Mesothelial cell of epicardium (in vitro differentiated cells): ENCODE data around the gene DENND1B. TPM values are rescaled to one million over a fixed set of nuclear protein-coding genes. Genes with fewer than 3 reads are reported as not detected.

Experiments
- DNase-seq, 2 experiments: peaks; one replicate each; pipeline ENCODE4 v3.0.0; 2021; ENCODE audit warnings: low spot score in 2 of 2; ENCODE audit not compliant: unreplicated experiment in 2 of 2
- H3K27ac Mint-ChIP-seq: 2 replicates; pipeline ENCODE4 v1.8.0; 2021; ENCODE audit warnings: mixed read lengths
- H3K27me3 Mint-ChIP-seq: 2 replicates; pipeline ENCODE4 v1.8.0; 2021; ENCODE audit warnings: low read depth, mixed read lengths
- H3K36me3 Mint-ChIP-seq: 2 replicates; pipeline ENCODE4 v1.8.0; 2021; ENCODE audit warnings: mixed read lengths
- H3K4me1 Mint-ChIP-seq: 2 replicates; pipeline ENCODE4 v1.8.0; 2021; ENCODE audit warnings: mixed read lengths
- H3K4me3 Mint-ChIP-seq: 2 replicates; pipeline ENCODE4 v1.8.0; 2021; ENCODE audit warnings: mild to moderate bottlenecking, moderate library complexity, mixed read lengths
- H3K9me3 Mint-ChIP-seq: 2 replicates; pipeline ENCODE4 v1.8.0; 2021; ENCODE audit warnings: mixed read lengths
- total RNA-seq: library from RNA; stranded (reverse); gene quantifications from 3 replicates; pipeline ENCODE4 v1.2.1, GENCODE V29; 2021
- TF ChIP-seq, protein P1 (sequence below): fragments of 200-600 bp; sonication (generic); IDR thresholded peaks from one replicate; pipeline ENCODE4 v1.5.0; 2021; ENCODE audit warnings: antibody characterized with exemption; ENCODE audit not compliant: unreplicated experiment

Gene DENND1B
- total RNA-seq, 1 donor from 2014 or later = 27.9 TPM

- no peaks in the 10 kb centered on the region for H3K36me3 Mint-ChIP-seq
- no peaks in the 10 kb centered on the region for H3K9me3 Mint-ChIP-seq
- H3K27me3 Mint-ChIP-seq = no peaks in the 10 kb centered on the region
- no peak for DNase-seq
- peaks cover 85% of the 10 kb centered on the region for H3K4me1 Mint-ChIP-seq
- TF ChIP-seq, protein P1, sequence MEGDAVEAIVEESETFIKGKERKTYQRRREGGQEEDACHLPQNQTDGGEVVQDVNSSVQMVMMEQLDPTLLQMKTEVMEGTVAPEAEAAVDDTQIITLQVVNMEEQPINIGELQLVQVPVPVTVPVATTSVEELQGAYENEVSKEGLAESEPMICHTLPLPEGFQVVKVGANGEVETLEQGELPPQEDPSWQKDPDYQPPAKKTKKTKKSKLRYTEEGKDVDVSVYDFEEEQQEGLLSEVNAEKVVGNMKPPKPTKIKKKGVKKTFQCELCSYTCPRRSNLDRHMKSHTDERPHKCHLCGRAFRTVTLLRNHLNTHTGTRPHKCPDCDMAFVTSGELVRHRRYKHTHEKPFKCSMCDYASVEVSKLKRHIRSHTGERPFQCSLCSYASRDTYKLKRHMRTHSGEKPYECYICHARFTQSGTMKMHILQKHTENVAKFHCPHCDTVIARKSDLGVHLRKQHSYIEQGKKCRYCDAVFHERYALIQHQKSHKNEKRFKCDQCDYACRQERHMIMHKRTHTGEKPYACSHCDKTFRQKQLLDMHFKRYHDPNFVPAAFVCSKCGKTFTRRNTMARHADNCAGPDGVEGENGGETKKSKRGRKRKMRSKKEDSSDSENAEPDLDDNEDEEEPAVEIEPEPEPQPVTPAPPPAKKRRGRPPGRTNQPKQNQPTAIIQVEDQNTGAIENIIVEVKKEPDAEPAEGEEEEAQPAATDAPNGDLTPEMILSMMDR = no peak
- no peak overlapping the region for H3K4me3 Mint-ChIP-seq
- no peak overlapping the region for H3K27ac Mint-ChIP-seq
Observed at GRCh38 chr1:197467881-197468280, 307.4 kb downstream of the DENND1B start.

GRCh38 chr1:197466813-197467212 lies 308.5 kb downstream of the DENND1B start:
- Mint-ChIP-seq H3K4me3 (no peak overlapping the region), H3K27ac (peak overlapping the region; percentile 61), H3K4me1 (peaks cover 77% of the 10 kb centered on the region), H3K9me3 (no peaks in the 10 kb centered on the region), H3K27me3 (no peaks in the 10 kb centered on the region), H3K36me3 (no peaks in the 10 kb centered on the region)
- TF ChIP-seq, protein P1 = no peak
- no peak for DNase-seq

DNA sequence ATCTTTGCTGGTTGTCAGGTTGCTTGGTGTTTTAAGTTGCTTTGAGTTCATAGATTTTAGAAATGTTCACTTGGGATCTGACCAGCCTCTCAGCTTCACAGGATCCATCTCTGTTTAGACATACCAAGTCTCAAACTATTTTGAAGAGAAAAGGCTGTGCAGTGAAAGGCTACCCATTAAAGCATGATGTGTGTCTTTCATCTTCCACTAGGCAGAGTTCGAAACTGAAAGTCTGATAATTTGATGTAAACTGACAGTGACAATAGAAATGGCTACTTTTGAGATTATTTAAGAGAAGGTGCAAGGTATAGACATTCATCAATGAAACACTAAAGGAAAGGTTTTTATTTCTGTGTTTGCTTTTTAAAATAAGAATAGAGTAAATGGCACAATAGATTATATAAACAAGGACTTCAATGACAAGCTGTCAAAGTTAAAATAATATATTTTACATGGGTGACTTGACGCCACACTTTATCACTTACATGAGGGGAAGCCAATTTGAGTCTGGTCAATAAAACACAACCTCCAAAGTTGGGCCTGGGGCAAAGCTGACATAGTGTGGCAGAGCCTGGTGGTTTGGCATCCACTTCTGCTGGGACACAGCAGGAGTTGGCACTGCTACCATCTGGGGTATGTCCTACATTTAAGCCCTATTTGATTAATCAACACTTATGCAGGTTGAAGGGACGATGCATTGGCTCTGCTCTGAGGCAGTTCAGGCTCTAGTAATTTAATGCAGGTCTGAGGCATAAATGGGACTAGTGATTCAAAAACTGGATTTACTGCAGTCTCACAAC lies 309.6 kb downstream of the DENND1B start:
- Mint-ChIP-seq H3K27me3 (no peaks in the 10 kb centered on the region), H3K27ac (peak overlapping the region; percentile 51), H3K36me3 (no peaks in the 10 kb centered on the region), H3K9me3 (no peaks in the 10 kb centered on the region), H3K4me1 (peaks cover 66% of the 10 kb centered on the region), H3K4me3 (no peak overlapping the region)
- TF ChIP-seq, protein P1 = no peak
- no peak for DNase-seq

GRCh38 chr1:197464044-197464443 lies 311.2 kb downstream of the DENND1B start:
- TF ChIP-seq, protein P1 = no peak

GRCh38 chr1:197463142-197463541 lies 312.1 kb downstream of the DENND1B start:
- H3K36me3 Mint-ChIP-seq = no peaks in the 10 kb centered on the region
- TF ChIP-seq, protein P1 = no peak
- no peak overlapping the region for H3K4me3 Mint-ChIP-seq
- no peak overlapping the region for H3K27ac Mint-ChIP-seq
- DNase-seq = no peak
- peaks cover 52% of the 10 kb centered on the region for H3K4me1 Mint-ChIP-seq
- H3K27me3 Mint-ChIP-seq = no peaks in the 10 kb centered on the region
- H3K9me3 Mint-ChIP-seq = no peaks in the 10 kb centered on the region

More at GRCh38 chr1:197464044-197464443, 311.2 kb downstream of the DENND1B start:
- Mint-ChIP-seq H3K36me3 (no peaks in the 10 kb centered on the region), H3K27me3 (no peaks in the 10 kb centered on the region), H3K4me3 (no peak overlapping the region), H3K4me1 (peaks cover 51% of the 10 kb centered on the region), H3K27ac (peak overlapping the region; percentile 55), H3K9me3 (no peaks in the 10 kb centered on the region)
- DNase-seq = no peak
